Activated CD8-positive, alpha-beta memory T cell treated with anti-CD3 and anti-CD28 coated beads for 48 hours (primary cell): ENCODE data around the gene GPBAR1.
A peak's percentile ranks its signal among the peaks of the same experiment; 100 is the strongest.

Experiments
- DNase-seq, 3 experiments: peaks; one replicate each; pipeline ENCODE4 v3.0.0-alpha.2; 2020; ENCODE audit warnings: low read depth in 2 of 3, low spot score in 2 of 3

Gene GPBAR1

GRCh38 chr2:218244204-218244603 is 16.6 kb upstream of the GPBAR1 start:
- no peak for DNase-seq

GRCh38 chr2:218244665-218245064 is 16.1 kb upstream of the GPBAR1 start:
- no peak for DNase-seq

- DNase-seq: no peak
Measured at GRCh38 chr2:218245214-218245613, 15.6 kb upstream of the GPBAR1 start.

- DNase-seq: no peak
Measured at GRCh38 chr2:218249691-218250090, 11.1 kb upstream of the GPBAR1 start.

GRCh38 chr2:218252509-218253231 is 8.1 kb upstream of the GPBAR1 start:
- no peak for DNase-seq

GRCh38 chr2:218253232-218253625 is 7.6 kb upstream of the GPBAR1 start:
- DNase-seq: no peak

GRCh38 chr2:218255446-218255845 is 5.4 kb upstream of the GPBAR1 start:
- no peak for DNase-seq

GRCh38 chr2:218256612-218257350 is 4.0 kb upstream of the GPBAR1 start:
- DNase-seq: no peak

GRCh38 chr2:218257390-218257981 is 3.3 kb upstream of the GPBAR1 start:
- DNase-seq: peak; percentile 35 to 66 (median 53)

- DNase-seq: no peak
Measured at GRCh38 chr2:218259099-218259961, 1.5 kb upstream of the GPBAR1 start.

- no peak for DNase-seq
Measured at GRCh38 chr2:218260166-218260565, 649 bp upstream of the GPBAR1 start.

GRCh38 chr2:218261423-218262236 is 815 bp downstream of the GPBAR1 start:
- DNase-seq: no peak

- no peak for DNase-seq
Measured at GRCh38 chr2:218262237-218262600, 1.4 kb downstream of the GPBAR1 start.

- DNase-seq: no peak
Measured at GRCh38 chr2:218262631-218263586, 2.1 kb downstream of the GPBAR1 start.

GRCh38 chr2:218263817-218264641 is 3.2 kb downstream of the GPBAR1 start:
- no peak for DNase-seq

- no peak for DNase-seq
Measured at GRCh38 chr2:218264773-218265561, 4.2 kb downstream of the GPBAR1 start.

- no peak for DNase-seq
Measured at GRCh38 chr2:218265626-218266025, 4.8 kb downstream of the GPBAR1 start.
